ENCODE data around the gene CRTC2. TPM values are rescaled to one million over a fixed set of nuclear protein-coding genes. Genes with fewer than 3 reads are reported as not detected.

CRTC2 gene
- total RNA-seq, 1 donor from 2014 or later: 41.9 TPM

Small RNA genes within 50 kb of the gene (microRNA-seq; reads per million reads assigned to microRNA genes)
- gene MIR6737 (ENCODE audit: borderline number of aligned reads, unreplicated experiment): not detected

Other genes starting within 250 kb of the CRTC2 start
- gene INTS3, start 230.6 kb downstream of the CRTC2 start, total RNA-seq: 145 and 152 TPM in 2 replicates
- gene SLC27A3, start 183.2 kb downstream of the CRTC2 start, total RNA-seq: 29.5 and 36.6 TPM in 2 replicates
- 48.8 and 52.6 TPM in 2 replicates for gene GATAD2B, start 35.6 kb downstream of the CRTC2 start, total RNA-seq
- 84.7 and 93.4 TPM in 2 replicates for gene DENND4B, start 11.9 kb downstream of the CRTC2 start, total RNA-seq
- 70.6 and 75.4 TPM in 2 replicates for gene SLC39A1, start 4.9 kb upstream of the CRTC2 start, total RNA-seq
- 36.6 and 41.7 TPM in 2 replicates for gene CREB3L4, start 9.3 kb upstream of the CRTC2 start, total RNA-seq
- 75.0 and 76.5 TPM in 2 replicates for gene JTB, start 19.1 kb upstream of the CRTC2 start, total RNA-seq
- 83.3 and 90.4 TPM in 2 replicates for gene RAB13, start 27.7 kb upstream of the CRTC2 start, total RNA-seq
- 2,170 and 2,294 TPM in 2 replicates for gene RPS27, start 32.1 kb upstream of the CRTC2 start, total RNA-seq
- 0.05 and 0.07 TPM in 2 replicates for gene NUP210L, start 196.5 kb upstream of the CRTC2 start, total RNA-seq
- gene TPM3, start 233.5 kb upstream of the CRTC2 start, total RNA-seq: 298 and 304 TPM in 2 replicates
- not detected in 2 replicates for gene CFAP141, start 247.7 kb upstream of the CRTC2 start, total RNA-seq